Stimulated activated CD8-positive, alpha-beta memory T cell treated with anti-CD3 and anti-CD28 coated beads, Interleukin-7, amount 100 ng/mL, for 24 hours (primary cell): ENCODE results near the gene ZRANB3.
"Not testable (repeated sequence)": the region's sequence is repeated elsewhere in the genome, so short reads cannot be mapped to it uniquely, and the experiment has no call there.

Experiments
- DNase-seq: peaks from one replicate; pipeline ENCODE4 v3.0.0-alpha.2; 2020; ENCODE audit warnings: low read depth

The ZRANB3 gene

DNA sequence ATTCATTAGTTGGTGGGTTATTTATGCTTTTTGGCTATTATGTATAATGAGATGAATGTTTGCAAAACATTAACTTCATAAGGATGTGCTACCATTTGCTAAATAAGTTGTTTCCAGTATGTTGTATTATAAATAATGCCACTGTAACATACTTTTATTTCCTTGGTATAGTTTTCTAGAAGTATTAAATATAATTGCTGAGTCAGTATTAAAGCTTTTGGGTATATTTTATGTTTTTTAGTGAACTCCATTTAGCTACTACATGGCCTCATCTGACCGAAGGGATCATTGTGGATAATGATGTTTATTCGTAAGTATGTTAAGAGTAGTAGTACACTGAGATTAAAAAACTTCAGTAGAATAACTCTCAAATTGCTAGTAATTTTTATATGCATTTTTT lies 405.1 kb downstream of the ZRANB3 start:
- no peak for DNase-seq

DNA sequence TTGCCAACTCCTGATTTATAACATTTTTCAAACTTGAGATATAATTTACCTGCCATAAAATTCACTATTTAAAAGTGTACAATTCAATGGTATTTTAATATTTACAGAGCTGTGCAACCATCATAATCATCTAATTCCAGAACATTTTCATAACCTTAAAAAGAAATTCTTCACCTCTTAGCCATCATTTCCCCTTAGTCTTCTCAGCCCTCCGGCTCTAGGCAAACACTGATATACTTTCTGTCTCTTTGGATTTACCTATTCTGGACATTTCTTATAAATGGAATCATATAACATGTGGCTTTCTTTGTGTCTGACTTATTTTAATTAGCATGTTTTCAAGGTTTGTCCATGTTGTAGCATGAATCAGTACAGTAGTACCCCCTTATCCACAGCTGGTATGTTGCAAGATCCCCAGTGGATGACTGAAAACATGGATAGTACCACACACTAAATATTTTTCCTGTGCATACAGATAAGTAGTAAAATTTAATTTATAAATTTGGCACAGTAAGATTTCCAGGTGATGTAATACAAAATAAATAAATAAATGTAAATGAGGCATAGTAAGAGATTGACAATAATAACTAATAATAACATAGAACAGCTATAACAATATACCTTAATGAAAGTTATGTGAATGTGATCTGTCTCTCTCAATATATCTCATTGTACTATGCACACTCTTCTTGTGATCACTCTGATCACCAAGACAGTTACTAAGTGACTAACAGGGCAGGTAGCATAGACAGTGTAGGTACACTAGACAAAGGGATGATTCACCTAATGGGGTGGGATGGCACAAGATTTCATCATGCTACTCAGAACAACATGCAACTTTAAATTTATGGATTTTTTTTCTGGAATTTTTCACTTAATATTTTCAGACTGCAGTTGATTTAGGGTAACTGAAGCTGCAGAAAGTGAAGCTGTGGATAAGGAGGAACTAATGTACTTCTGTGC lies 405.8 kb downstream of the ZRANB3 start:
- DNase-seq: no peak

DNA sequence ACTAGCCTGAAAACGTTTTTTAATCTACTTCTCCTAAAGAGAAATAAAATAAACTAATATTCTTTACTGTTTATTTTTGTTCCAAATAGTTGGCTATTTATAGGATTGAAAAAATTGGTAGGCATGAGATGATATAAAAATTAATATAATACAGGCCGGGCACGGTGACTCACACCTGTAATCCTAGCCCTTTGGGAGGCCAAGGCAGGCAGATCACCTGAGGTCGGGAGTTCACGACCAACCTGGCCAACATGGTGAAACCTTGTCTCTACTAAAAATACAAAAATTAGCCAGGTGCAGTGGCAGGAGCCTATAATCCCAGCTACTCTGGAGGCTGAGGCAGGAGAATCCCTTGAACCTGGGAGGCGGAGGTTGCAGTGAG lies 409.4 kb downstream of the ZRANB3 start:
- not testable (repeated sequence) for DNase-seq

DNA sequence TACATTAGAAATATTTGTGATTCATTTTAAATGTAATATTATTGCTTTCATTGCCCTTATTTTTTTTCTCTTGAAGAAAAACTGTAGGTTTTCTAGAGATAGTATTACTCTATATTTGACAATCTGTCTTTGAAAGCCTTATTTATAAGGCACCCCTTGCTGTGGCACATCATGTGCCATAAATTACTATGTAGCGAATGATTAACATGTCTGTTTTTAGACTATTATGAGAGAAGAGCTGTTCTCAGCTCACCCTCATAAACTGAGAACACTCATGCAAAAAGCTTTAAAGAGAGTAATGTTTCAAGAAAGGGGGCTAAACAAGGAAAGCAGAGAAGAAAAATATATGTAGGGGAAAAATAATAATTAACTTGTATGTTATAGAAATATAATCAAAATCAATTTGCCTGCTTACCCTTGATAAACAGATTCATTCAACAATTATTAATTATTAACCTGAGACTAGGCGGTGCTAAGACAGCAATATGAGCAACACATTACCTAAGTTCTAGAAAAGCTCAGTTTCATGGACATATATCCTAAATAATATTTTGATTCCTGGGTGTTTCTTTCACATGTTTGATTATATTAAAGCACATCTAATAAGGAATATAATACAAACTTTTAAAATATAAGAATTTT lies 409.9 kb downstream of the ZRANB3 start:
- no peak for DNase-seq

DNA sequence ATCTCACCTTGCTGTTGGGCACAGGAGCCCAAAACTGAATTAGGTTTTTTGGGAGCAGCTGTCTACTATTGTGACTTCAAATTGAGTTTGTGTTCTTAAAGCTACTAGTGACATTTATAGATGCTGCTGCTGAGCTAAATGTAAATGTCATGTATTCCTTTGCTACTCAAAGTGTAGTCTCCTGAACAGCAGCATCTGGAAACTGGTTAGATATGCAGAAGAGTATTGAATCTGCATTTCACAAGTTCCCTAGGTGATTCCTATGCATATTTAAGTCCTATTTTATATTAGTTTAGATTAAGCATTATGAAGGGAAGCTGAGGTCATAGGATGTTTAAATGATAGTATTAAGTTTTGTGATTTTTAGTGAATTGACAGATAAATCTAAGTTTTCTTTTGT lies 411.4 kb downstream of the ZRANB3 start:
- DNase-seq: no peak

DNA sequence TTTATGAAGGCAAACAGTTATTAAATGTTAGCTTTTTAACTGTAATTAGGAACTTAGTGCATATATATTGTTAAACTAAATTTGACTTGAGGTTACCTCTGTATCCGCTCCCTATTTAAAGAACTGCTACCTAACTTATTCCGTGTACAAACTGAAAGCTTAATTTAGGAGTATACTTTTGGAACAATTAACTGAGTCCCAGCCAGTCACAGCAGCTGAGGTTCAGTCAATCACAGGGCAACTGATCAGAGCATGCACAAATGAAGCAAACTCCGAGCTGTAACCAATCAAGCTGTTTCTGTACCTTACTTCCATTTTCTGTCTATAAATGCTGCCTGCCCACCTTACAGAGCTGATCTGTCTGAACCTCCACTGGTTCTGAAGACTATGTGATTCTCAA lies 417.7 kb downstream of the ZRANB3 start:
- DNase-seq: no peak

DNA sequence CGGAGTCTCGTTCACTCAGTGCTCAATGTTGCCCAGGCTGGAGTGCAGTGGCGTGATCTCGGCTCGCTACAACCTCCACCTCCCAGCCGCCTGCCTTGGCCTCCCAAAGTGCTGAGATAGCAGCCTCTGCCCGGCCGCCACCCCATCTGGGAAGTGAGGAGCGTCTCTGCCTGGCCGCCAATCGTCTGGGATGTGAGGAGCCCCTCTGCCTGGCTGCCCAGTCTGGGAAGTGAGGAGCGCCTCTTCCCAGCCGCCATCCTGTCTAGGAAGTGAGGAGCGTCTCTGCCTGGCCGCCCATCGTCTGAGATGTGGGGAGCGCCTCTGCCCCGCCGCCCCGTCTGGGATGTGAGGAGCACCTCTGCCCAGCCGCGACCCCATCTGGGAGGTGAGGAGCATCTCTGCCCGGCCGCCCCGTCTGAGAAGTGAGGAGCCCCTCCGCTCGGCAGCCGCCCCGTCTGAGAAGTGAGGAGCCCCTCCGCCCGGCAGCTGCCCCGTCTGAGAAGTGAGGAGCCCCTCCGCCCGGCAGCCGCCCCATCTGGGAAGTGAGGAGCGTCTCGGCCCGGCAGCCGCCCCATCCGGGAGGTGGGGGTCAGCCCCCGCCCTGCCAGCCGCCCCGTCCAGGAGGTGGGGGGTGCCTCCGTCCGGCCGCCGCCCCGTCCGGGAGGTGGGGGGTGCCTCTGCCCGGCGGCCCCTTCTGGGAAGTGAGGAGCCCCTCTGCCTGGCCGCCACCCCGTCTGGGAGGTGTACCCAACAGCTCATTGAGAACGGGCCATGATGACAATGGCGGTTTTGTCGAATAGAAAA lies 425.3 kb downstream of the ZRANB3 start:
- not testable (repeated sequence) for DNase-seq

DNA sequence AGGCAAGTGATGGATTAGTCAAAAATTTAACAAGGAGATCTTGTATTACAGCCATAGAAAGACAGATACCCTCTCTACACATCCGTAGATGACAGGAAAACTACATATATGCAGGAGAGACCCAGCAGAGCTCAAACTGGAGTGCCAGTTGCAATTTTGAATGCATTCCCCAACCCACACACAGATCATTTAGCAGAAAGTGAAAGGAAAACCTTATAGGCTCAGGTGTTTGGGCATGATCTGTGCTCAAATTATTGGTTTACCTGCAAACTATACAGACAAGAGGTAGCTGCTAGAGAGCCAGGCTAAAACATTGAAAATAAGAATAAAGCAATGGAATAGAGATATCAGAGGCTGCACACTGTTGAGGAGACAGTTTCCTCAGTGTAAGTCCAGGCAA lies 427.2 kb downstream of the ZRANB3 start:
- DNase-seq: no peak

DNA sequence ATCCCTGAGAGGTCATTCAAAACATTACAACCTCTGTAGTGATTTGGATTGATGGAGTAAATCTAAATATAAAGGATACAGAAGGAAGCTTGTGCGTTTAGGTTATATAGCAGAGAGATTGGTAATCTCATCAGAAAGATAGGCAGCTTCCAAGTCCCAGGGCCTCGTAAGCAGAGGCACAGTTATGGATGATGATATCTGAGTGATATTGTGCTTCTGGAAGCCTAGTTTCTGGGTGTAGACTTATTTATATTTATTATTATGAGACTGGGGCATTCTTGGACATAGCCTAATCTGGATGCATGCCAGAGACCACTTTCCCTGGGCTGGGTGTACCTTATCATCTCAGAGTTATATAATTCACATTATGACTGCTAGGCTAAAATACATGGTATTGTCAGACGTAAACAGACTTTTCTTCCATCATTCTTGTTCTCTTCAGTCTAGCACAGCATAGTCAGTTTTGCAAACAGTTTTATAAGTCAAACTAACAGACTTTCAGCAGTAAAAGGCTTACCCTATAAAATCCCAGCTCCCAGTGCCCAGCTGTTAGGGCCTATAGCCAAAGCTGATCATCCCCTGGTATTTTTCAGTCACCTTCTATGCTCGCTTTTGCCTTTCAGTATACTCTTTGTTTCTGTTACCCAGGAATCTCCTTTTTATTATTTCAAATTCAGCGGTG lies 431.1 kb downstream of the ZRANB3 start:
- DNase-seq: no peak

DNA sequence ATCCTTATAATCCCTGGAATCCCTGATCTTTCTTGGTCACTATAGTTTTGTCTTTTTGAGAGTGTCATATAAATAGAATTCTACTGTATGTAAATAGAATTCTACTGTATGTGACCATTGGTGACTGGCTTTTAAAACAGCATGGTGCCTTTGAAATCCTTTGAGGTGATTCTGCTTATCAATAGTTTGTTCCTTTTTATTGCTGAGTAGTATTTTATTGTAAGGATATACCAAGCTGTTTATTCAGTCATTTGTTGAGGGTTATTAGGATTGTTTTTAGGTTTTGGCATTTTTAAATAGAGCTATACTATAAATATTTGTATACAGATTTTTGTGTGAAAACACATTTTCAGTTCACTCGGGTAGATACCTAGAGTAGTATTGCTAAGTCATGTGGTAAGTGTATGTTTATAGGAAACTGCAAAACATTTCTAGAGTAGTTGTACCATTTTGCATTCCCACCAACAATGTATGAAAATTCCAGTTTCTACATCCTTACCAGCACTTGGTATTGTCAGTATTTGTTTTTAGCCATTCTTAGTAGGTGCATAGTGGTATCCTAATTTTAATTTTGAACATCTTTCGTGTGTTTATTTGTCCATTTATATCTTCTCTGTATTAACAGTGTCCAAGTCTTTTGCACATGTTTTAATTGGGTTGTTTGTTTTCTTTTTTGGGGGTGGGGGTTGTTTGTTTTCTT lies 433.3 kb downstream of the ZRANB3 start:
- DNase-seq: no peak

DNA sequence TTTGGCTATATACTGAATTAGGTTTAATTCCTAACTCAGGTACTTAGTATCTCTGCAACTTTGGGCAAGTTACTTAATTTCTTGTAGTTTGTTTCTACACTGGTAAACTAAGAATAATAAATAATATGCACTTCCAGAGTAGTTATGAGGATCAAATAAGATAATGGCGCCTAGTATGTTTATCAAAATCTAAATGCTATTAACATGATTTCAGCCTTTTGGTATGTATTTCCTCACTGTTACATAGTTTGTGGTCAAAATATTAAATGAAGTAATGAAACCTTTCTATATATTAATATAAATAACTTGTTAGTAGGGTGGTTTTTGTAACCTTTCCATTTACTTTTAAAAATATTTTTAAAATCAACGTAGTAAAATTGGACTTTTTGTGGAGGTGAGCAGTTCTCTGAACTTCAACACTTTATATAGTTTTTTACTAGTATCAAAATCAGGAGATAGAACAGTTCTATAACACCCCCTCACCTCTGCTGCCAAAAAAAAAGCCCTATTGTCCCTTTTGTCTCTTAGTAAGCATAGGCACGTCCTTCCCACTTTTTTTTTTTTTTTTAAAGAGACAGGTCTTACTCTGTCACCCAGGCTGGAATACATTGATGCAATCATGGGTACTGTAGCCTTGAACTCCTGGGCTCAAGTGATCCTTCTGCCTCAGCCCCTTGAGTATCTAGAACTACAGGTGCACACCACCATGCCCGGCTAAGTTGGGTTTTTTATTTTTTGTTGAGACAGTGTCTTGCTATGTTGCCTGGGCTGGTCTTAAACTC lies 434.2 kb downstream of the ZRANB3 start:
- DNase-seq: no peak

DNA sequence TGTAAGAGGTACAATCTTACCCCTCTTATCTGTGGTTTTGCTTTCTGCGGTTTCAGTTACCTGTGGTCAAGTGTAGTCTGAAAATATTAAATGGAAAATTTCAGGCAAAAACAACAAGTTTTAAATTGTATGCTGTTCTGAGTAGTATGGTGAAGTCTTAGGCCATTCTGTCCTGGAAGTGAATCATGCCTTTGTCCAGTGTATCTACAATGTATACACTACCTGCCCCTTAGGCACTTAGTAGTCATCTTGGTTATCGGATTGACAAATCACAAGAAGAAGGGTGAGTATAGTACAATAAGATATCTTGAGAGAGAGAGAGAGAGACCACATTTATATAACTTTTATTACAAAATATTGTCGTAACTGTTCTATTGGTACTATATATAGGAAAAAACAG lies 435.4 kb downstream of the ZRANB3 start:
- no peak for DNase-seq

DNA sequence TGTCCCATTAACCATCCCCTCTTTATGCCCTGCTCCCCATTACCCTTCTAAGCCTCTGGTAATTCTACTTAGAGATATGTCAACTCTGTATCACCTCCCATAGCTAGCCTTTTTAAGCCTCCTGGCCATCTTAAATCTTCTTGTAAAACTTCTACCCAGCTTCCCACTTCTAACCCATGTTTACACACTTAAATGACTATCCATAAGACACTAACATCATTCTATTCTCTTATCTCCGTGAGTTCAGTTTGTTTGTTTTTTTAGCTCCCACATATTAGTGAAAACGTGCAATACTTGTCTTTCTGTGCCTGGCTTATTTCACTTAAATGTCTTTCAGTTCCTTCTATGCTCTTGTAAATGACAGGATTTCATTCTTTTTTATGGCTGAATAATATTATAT lies 436.5 kb downstream of the ZRANB3 start:
- DNase-seq: no peak

DNA sequence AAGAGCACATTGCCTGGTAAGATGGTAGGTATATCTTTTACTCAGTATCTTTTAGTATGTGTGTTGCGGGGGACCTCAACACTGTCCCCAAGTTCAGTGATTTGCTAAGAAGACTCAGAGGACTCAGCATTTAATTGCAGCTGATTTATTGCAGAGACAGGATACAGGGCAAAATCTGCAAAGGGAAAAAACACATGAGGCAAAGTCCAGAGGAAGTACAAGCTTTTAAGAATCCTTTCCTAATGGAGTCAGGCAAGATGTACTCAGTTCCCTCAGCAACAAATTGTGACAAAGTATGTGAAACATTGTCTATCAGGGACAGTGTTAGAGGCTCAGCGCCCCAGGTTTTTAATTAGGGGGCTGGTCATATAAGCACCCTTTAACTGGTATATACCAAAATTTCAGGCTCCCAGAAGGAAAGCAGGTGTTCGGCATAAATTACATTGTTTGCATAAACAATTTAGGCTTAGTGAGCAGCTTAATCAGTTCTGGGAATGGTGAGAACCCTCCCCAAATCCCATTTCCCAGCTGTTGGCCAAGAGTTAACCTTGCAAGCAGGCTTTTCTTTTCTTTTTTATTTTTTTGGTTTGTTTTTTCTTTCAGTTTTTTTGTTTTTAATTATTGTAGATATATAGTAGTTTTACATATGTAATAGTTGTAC lies 437.2 kb downstream of the ZRANB3 start:
- DNase-seq: no peak

DNA sequence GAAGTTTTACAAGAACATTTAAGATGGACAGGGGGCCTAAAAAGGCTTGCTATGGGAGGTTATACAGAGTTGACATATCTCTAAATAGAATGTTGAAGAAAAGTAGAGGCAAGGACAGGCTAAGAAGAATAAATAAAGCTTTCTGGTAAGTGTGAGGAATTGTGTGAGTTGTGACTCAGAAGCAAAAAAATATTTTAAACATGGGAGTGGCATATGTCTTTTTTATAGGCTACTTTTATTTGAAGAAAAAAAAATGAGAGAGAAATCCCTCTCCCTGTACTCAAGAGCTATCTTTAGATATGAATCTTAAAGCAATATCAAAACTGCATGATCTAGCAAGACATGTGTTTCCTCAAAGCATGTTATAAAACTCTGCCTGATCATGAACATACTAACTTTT lies 437.8 kb downstream of the ZRANB3 start:
- no peak for DNase-seq

DNA sequence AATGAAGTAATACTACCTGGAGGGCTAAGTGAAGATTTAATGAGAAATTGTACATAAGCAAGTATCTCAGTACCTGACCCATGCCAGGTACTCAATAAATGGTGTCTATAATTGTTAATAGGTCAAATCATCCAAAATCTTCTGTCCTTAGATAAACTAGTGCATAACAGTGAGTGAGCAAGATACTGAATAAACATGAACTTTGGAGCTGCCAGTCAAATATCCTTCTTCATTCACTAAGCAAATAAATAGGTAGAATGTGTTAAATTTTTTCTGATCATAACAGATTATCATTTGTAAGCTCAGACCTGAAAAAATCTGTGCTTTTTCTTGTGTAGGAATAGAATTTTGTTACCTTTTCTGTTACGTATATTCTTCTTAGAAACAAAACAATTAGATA lies 439.3 kb downstream of the ZRANB3 start:
- no peak for DNase-seq

DNA sequence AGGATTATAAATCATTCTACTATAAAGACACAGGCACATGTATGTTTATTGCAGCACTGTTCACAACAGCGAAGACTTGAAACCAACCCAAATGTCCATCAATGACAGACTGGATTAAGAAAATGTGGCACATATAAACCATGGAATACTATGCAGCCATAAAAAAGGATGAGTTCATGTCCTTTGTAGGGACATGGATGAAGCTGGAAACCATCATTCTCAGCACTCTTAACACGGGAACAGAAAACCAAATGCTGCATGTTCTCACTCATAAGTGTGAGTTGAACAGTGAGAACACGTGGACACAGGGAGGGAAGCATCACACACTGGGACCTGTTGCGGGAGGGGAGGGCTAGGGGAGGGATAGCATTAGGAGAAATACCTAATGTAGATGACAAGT lies 441.4 kb downstream of the ZRANB3 start:
- DNase-seq: not testable (repeated sequence)
